Uterus (tissue), 4 donors: Measurements from ENCODE around the gene RXFP3. TPM values are rescaled to one million over a fixed set of nuclear protein-coding genes. Genes with fewer than 3 reads are reported as not detected.

Experiments
- small RNA-seq: library from RNA; depleted of rRNA; stranded (forward); fragments of <200 nt; gene quantifications from one replicate; pipeline ENCODE3, GENCODE V24; 2016
- total RNA-seq, 4 donors: library from RNA; depleted of rRNA in 3 of 4; stranded (reverse); fragments of >200 nt in 3 of 4; gene quantifications; one replicate each; pipeline versions ENCODE4 v1.1.0 to v1.2.4, GENCODE V29; 2014 to 2023
- donor health status: DM: yes; HTN: yes; CAD: no.

Gene RXFP3
- total RNA-seq, 4 donors from 2014 or later, result not detected

Small RNAs within 50 kb of the gene (small RNA-seq; reads per million reads assigned to genes)
- not detected for gene RNU6-923P

Other genes starting within 250 kb of the RXFP3 start
- 10 to 100 TPM in 2 of 4 donors, 1 to 10 TPM in 1, under 1 TPM in 1; 0.51 to 37.5 (median 15.6) TPM for gene ADAMTS12, start 44.4 kb upstream of the RXFP3 start, total RNA-seq
- gene SLC45A2, start 48.3 kb downstream of the RXFP3 start, total RNA-seq, result under 1 TPM in 1 of 4 donors, not detected in 3; 0.58 TPM
- 10 to 100 TPM in 1 of 4 donors, 1 to 10 TPM in 3; 7.9 to 14.9 (median 9.0) TPM for gene AMACR, start 71.7 kb downstream of the RXFP3 start, total RNA-seq
- gene C1QTNF3, start 106.8 kb downstream of the RXFP3 start, total RNA-seq, result 10 to 100 TPM in 3 of 4 donors, 1 to 10 TPM in 1; 7.6 to 35.9 (median 13.3) TPM